Activated T-cell treated with anti-CD3 and anti-CD28 coated beads, Interleukin-2, amount 50 U/mL, for 48 hours (primary cell): ENCODE data around the gene TMEM272.

Source experiments
- DNase-seq, 2 experiments: peaks; one replicate each; pipeline ENCODE4 v3.0.0-alpha.2; 2020

TMEM272 gene

GRCh38 chr13:51780099-51780498, 64.9 kb downstream of the TMEM272 start:
- DNase-seq = no peak

GRCh38 chr13:51778392-51778791, 66.6 kb downstream of the TMEM272 start:
- no peak for DNase-seq

- DNase-seq = no peak
Observed at GRCh38 chr13:51777921-51778320, 67.1 kb downstream of the TMEM272 start.

- no peak for DNase-seq
Observed at GRCh38 chr13:51776179-51776578, 68.8 kb downstream of the TMEM272 start.

GRCh38 chr13:51773515-51773914, 71.5 kb downstream of the TMEM272 start:
- no peak for DNase-seq

GRCh38 chr13:51772781-51773180, 72.2 kb downstream of the TMEM272 start:
- no peak for DNase-seq

GRCh38 chr13:51772105-51772455, 72.9 kb downstream of the TMEM272 start:
- DNase-seq = no peak

- DNase-seq = no peak
Observed at GRCh38 chr13:51771418-51772104, 73.4 kb downstream of the TMEM272 start.

- DNase-seq = no peak
Observed at GRCh38 chr13:51770681-51771417, 74.1 kb downstream of the TMEM272 start.

GRCh38 chr13:51770160-51770559, 74.8 kb downstream of the TMEM272 start:
- no peak for DNase-seq

- no peak for DNase-seq
Observed at GRCh38 chr13:51769455-51770127, 75.4 kb downstream of the TMEM272 start.

- no peak for DNase-seq
Observed at GRCh38 chr13:51768976-51769375, 76.0 kb downstream of the TMEM272 start.

GRCh38 chr13:51768378-51768921, 76.5 kb downstream of the TMEM272 start:
- no peak for DNase-seq

- DNase-seq = no peak
Observed at GRCh38 chr13:51767100-51767499, 77.9 kb downstream of the TMEM272 start.

- DNase-seq = no peak
Observed at GRCh38 chr13:51765142-51765515, 79.8 kb downstream of the TMEM272 start.

GRCh38 chr13:51764184-51765141, 80.5 kb downstream of the TMEM272 start:
- DNase-seq = peak; percentile 72 to 78

GRCh38 chr13:51763486-51763885, 81.5 kb downstream of the TMEM272 start:
- no peak for DNase-seq
